Effector memory CD8-positive, alpha-beta T cell (primary cell): Measurements from ENCODE around the gene ZSWIM2.

Source experiments
- ATAC-seq: fragments of 150-1000 bp; cut with Tn5 transposase; replicated peaks from 2 replicates; pipeline ENCODE4 v1.10.0; 2021; ENCODE audit warnings: mild to moderate bottlenecking, moderate library complexity
- DNase-seq, 3 experiments: peaks; one replicate each; pipeline ENCODE4 v3.0.0; 2021
- H3K27ac Mint-ChIP-seq, 2 donors: one replicate each; pipeline ENCODE4 v1.8.0; 2022; ENCODE audit warnings: mild to moderate bottlenecking in 2 of 2, mixed read lengths in 2 of 2, moderate library complexity in 2 of 2
- H3K27me3 Mint-ChIP-seq, 2 donors: one replicate each; pipeline ENCODE4 v1.8.0; 2022; ENCODE audit warnings: mixed read lengths in 2 of 2
- H3K36me3 Mint-ChIP-seq: one replicate; pipeline ENCODE4 v1.8.0; 2022; ENCODE audit warnings: mild to moderate bottlenecking, moderate library complexity, mixed read lengths; ENCODE audit not compliant: insufficient read depth
- H3K4me1 Mint-ChIP-seq, 2 donors: one replicate each; pipeline ENCODE4 v1.8.0; 2022; ENCODE audit warnings: low read depth in 2 of 2, mixed read lengths in 2 of 2
- H3K4me3 Mint-ChIP-seq, 2 donors: one replicate each; pipeline ENCODE4 v1.8.0; 2022; ENCODE audit warnings: mild to moderate bottlenecking in 2 of 2, mixed read lengths in 2 of 2, moderate library complexity in 2 of 2
- H3K9me3 Mint-ChIP-seq, 2 donors: one replicate each; pipeline ENCODE4 v1.8.0; 2022; ENCODE audit warnings: mixed read lengths in 2 of 2

ZSWIM2 gene

DNA sequence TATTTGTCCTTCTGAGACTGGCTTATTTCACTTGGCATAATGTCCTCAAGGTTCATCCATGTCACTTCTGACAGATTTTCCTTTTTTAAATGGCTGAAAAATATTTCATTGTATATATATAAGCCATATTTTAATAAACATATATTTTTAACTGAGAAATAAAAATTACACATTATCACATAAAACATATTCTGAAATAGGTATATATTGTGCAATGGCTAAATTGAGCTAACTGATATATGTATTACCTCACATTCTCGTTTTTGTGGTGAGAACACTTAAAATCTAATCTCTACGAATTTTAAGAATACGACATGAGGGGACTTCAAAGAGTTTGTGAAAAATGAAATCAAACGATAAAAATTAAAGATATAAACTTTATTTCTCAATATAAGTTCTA is 25.7 kb upstream of the ZSWIM2 start:
- no peak for ATAC-seq
- Mint-ChIP-seq H3K27me3 (no peaks in the 10 kb centered on the region), H3K36me3 (peaks cover 3% of the 10 kb centered on the region), H3K27ac (no peak overlapping the region), H3K9me3 (peaks cover 0 to 8% of the 10 kb centered on the region in 2 donors), H3K4me3 (no peak overlapping the region), H3K4me1 (no peaks in the 10 kb centered on the region)
- DNase-seq = no peak

DNA sequence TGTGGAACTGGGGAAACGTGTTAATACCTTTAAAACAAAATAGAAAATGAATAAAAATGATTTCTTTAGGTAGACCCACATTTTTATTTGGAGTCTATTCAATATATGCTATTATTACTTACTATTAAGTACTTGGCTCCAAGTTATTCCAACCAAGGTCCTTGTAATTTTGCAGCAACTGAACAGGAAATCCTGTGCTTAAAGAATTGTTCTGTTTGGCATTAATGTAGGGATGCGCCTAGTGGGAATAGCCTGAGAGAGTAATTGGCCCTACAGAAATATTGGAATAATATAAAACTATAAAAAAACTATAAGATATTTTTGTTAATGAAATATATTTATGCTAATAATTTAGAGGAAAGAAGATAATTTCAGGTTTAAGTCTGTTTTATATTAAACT is 22.9 kb upstream of the ZSWIM2 start:
- H3K27me3 Mint-ChIP-seq = no peaks in the 10 kb centered on the region
- no peak overlapping the region for H3K27ac Mint-ChIP-seq
- no peak overlapping the region for H3K4me3 Mint-ChIP-seq
- H3K4me1 Mint-ChIP-seq = no peaks in the 10 kb centered on the region
- ATAC-seq (no peak), DNase-seq (no peak)
- peaks cover 3% of the 10 kb centered on the region for H3K36me3 Mint-ChIP-seq
- peaks cover 0 to 7% of the 10 kb centered on the region in 2 donors for H3K9me3 Mint-ChIP-seq

DNA sequence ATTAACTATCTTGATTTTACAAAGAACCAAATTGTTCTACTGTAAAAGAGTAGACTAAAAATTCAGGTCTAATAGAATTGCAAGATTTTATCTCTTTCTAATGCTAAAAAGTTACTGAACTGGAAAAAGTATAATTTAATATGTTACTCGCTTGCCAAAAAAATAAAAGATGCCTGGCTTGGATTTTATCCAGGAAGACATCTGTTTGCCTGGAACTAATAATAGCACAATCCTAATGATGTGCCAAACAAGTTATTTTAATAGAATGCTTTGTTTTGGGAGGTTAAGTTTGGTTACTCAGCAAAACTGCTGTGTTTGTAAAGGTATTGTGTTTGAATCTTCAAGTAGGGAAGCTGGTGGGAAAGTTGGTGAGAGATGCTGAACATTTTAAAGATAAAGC is 19.4 kb upstream of the ZSWIM2 start:
- ATAC-seq (no peak), DNase-seq (no peak)
- H3K9me3 Mint-ChIP-seq = no peaks in the 10 kb centered on the region
- no peak overlapping the region for H3K4me3 Mint-ChIP-seq
- H3K4me1 Mint-ChIP-seq = no peaks in the 10 kb centered on the region
- H3K36me3 Mint-ChIP-seq = no peaks in the 10 kb centered on the region
- H3K27ac Mint-ChIP-seq = no peak overlapping the region
- H3K27me3 Mint-ChIP-seq = no peaks in the 10 kb centered on the region

DNA sequence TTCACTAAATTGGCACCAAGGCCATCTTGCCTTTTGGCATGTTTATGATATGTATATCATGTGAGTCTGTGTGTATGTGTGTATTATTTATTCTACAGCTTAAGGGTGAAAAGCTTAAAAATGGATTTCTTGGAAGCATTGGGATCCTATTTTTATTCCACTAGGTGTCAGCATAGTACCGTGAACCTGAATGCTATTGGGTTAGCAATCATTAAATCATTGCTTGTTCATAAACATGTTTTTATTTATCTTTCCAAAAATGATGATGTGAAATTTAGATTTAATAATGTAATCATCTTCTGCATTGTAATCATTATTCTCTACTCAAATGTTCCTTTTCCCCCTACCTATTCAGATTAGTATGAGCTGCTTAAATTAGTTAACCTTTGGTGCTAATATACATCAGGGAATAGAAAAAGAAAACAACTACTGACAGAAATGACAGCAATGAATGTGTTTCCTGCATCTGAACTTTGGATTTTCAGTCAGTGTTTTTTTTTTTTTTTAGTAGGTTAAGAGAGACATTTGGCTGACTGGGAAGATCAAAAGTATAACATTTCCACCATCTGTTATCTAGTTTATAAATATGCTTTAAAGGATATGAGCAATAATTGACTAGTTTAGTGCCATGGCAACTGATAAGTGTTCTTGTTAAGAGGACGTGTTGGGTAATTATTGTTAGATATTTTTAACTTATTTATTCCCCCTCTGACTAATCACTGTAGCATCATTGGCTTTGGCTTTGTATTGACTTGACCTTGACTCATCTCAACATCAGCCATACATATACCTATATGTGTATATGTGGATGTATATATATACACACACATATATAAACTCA is 14.1 kb upstream of the ZSWIM2 start:
- no peak overlapping the region for H3K4me3 Mint-ChIP-seq
- H3K27ac Mint-ChIP-seq = no peak overlapping the region
- H3K36me3 Mint-ChIP-seq = no peaks in the 10 kb centered on the region
- no peaks in the 10 kb centered on the region for H3K9me3 Mint-ChIP-seq
- no peaks in the 10 kb centered on the region for H3K27me3 Mint-ChIP-seq
- DNase-seq (no peak), ATAC-seq (no peak)
- no peaks in the 10 kb centered on the region for H3K4me1 Mint-ChIP-seq

DNA sequence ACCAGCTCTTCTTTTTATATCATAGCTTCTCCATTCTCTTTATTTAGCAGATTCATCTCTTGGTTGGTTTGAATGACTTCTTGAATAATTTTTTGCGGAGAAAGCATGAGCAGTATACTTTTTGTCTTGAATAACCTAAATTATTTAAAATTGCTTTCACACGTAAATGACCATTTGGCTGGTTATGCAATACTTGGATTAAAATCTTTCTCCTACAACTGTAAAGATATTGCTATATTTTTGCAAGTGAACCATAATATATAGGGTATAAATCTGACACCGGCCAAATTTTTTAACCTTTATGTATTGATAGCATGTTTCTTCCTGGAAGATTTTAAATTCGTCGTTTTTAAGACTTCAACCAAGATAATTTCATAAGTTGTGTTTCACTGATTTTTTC is 6.2 kb upstream of the ZSWIM2 start:
- no peak for DNase-seq
- no peak overlapping the region for H3K27ac Mint-ChIP-seq

DNA sequence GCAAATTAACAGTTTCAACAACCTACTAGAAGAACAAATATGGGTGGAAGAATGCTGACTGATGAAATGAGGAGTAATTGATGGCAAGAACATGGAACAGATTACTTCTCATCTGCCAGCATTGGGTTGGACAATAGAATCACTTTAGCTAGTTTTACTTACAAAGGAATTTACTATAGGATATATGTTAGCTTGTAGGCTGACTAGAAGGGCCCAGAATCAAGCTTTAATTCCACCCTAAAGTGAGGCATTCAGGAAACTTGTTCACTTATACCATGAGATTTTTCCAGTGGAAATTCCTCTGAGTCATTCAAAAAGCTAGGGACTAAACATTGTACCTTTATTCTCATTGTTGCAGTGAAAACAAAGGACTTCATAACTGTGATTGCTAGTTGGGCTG is 5.0 kb upstream of the ZSWIM2 start:
- no peaks in the 10 kb centered on the region for H3K36me3 Mint-ChIP-seq
- ATAC-seq (no peak), DNase-seq (no peak)
- H3K4me1 Mint-ChIP-seq = peaks cover 0 to 2% of the 10 kb centered on the region in 2 donors
- H3K27ac Mint-ChIP-seq = no peak overlapping the region
- peaks cover 0 to 11% of the 10 kb centered on the region in 2 donors for H3K27me3 Mint-ChIP-seq
- no peaks in the 10 kb centered on the region for H3K9me3 Mint-ChIP-seq
- no peak overlapping the region for H3K4me3 Mint-ChIP-seq

More for the DNA sequence above, 6.2 kb upstream of the ZSWIM2 start:
- Mint-ChIP-seq H3K4me3 (no peak overlapping the region), H3K36me3 (no peaks in the 10 kb centered on the region), H3K4me1 (no peaks in the 10 kb centered on the region), H3K27me3 (no peaks in the 10 kb centered on the region), H3K9me3 (no peaks in the 10 kb centered on the region)
- ATAC-seq = no peak

DNA sequence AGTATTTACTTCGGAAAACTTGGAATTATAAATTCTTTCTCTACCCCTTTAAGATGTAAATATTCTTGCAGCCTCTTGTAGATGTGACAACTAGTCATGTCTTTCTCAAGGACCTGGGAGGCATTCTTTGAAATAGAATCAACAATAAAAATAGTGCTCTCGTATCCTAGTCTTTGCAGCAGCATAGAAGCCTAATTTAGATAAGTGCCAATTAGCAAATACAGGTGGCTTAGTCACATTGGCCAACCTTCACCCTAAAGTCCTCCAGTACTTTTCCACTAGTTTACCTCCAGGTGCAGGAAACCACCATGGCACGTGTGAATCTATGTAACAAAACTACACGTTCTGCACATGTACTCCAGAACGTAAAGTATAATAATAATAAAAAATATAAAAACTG is 3.5 kb upstream of the ZSWIM2 start:
- peaks cover 0 to 2% of the 10 kb centered on the region in 2 donors for H3K4me1 Mint-ChIP-seq
- ATAC-seq (no peak), DNase-seq (no peak)
- H3K27ac Mint-ChIP-seq = no peak overlapping the region
- peaks cover 0 to 11% of the 10 kb centered on the region in 2 donors for H3K27me3 Mint-ChIP-seq
- no peak overlapping the region for H3K4me3 Mint-ChIP-seq
- no peaks in the 10 kb centered on the region for H3K9me3 Mint-ChIP-seq
- no peaks in the 10 kb centered on the region for H3K36me3 Mint-ChIP-seq

DNA sequence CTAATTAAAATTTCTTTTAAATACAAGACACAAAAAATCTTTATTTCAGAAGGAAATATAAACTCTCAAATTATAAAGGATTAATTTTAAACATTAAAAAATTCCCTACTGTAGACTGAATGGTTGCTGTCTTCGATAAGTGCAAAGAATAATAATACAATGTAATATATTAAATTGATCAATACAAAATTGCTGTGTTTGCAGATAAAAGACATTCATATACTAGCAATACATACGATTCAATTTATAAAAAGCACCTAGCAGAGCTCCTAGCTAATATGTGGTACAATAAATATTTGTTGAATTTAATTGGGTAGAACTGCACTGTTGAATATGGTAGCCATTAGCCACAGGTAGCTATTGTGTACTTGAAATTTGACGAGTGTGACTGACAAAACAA is 6.6 kb downstream of the ZSWIM2 start:
- H3K9me3 Mint-ChIP-seq = no peaks in the 10 kb centered on the region
- no peak overlapping the region for H3K4me3 Mint-ChIP-seq
- H3K36me3 Mint-ChIP-seq = no peaks in the 10 kb centered on the region
- no peaks in the 10 kb centered on the region for H3K4me1 Mint-ChIP-seq
- H3K27ac Mint-ChIP-seq = no peak overlapping the region
- no peaks in the 10 kb centered on the region for H3K27me3 Mint-ChIP-seq
- ATAC-seq (no peak), DNase-seq (no peak)

DNA sequence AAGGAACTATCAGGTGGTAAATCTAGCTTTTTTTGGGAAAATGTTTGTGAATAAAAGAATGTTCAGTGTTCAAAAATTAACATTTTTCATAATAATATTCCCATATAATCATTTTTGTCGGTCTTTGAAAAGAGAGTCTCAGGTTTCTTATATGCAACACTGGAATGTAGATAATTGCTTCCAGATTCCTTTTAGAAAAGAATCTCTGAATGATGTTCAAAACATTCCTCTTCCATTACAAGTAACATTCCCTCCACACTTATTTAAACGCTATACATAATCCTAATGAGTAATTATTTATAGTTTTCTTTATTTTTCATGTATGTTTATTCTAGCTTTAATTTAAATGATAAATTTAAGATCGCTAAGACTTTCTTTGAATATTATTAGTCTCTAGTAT is 7.0 kb downstream of the ZSWIM2 start:
- Mint-ChIP-seq H3K4me1 (no peaks in the 10 kb centered on the region), H3K36me3 (no peaks in the 10 kb centered on the region), H3K9me3 (no peaks in the 10 kb centered on the region), H3K27ac (no peak overlapping the region), H3K4me3 (no peak overlapping the region), H3K27me3 (no peaks in the 10 kb centered on the region)
- DNase-seq (no peak), ATAC-seq (no peak)

DNA sequence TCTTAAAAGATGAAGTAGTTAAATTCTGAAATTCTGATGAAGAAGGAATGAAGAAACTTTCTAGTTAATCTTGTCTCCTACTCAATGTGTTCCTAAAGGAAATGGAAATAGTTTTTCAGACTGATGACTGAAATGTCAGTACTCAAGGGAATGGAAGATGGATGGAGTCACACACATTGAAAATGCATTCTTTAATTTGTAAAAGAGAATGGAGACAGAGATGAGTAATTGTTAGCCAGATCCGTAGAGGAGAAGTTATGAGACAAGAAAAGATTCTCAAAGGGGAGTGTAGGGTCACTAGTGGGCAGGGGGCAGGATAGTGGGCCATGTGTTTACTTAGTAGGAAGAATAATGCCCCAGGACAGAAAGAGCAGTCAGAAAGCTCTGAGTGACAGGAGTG is 13.3 kb downstream of the ZSWIM2 start:
- Mint-ChIP-seq H3K36me3 (peaks cover 4% of the 10 kb centered on the region), H3K4me3 (no peak overlapping the region), H3K9me3 (peaks cover 0 to 5% of the 10 kb centered on the region in 2 donors), H3K27ac (no peak overlapping the region), H3K27me3 (no peaks in the 10 kb centered on the region), H3K4me1 (no peaks in the 10 kb centered on the region)
- ATAC-seq (no peak), DNase-seq (no peak)

DNA sequence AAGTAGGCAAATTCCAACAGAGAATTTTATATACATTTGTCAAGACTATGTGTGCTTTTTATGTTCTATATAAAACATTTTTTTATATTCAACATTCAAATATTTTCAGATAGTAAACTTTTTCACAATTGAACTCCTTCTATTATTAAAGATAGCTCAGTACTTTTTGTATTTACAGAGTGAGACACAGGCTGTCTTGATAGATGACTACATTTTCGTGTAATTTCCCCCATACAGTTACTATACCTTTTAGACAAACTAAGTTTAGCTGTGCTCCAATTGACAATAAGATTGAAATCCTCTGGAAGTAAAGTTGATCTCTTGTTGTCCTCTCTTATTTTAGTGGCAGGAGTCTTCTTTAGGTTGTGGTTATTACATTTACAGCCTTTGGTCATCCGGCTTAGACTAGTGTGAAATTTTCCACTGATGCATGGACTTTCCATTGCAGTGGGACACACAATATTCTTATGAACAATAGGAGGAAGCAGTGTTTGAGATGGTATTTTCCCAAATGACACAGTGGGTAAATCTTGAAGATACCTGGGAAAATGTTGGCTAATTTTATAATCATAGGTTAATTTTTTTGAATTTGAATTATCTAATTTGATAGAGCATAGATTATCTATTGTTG is 21.0 kb downstream of the ZSWIM2 start:
- no peak for ATAC-seq

DNA sequence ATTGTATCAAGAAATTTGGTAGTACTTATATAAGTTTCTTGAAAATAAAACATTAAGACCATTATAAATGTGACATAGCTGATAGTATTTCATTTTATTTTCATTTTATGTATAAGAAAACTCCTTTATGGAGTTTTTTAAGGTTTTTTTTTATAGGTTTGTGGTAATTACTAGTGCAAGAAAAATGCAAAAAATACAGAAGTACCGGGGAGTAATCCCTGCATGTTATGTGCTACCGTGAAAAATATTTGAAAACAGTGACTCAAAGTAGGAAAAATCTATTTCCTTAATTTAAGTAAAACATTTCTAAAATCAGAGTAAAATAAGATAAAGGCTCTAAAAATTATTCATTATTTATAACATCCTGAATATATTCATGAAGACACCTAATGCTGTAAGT is 21.6 kb downstream of the ZSWIM2 start:
- peaks cover 4% of the 10 kb centered on the region for H3K36me3 Mint-ChIP-seq
- H3K27ac Mint-ChIP-seq = no peak overlapping the region
- no peak for DNase-seq
- no peaks in the 10 kb centered on the region for H3K4me1 Mint-ChIP-seq
- H3K4me3 Mint-ChIP-seq = no peak overlapping the region
- peaks cover 0 to 3% of the 10 kb centered on the region in 2 donors for H3K9me3 Mint-ChIP-seq
- H3K27me3 Mint-ChIP-seq = no peaks in the 10 kb centered on the region
- no peak for ATAC-seq

More for the DNA sequence above, 21.0 kb downstream of the ZSWIM2 start:
- Mint-ChIP-seq H3K36me3 (peaks cover 4% of the 10 kb centered on the region), H3K27ac (no peak overlapping the region), H3K4me3 (no peak overlapping the region), H3K27me3 (no peaks in the 10 kb centered on the region), H3K9me3 (peaks cover 0 to 3% of the 10 kb centered on the region in 2 donors), H3K4me1 (no peaks in the 10 kb centered on the region)
- no peak for DNase-seq

DNA sequence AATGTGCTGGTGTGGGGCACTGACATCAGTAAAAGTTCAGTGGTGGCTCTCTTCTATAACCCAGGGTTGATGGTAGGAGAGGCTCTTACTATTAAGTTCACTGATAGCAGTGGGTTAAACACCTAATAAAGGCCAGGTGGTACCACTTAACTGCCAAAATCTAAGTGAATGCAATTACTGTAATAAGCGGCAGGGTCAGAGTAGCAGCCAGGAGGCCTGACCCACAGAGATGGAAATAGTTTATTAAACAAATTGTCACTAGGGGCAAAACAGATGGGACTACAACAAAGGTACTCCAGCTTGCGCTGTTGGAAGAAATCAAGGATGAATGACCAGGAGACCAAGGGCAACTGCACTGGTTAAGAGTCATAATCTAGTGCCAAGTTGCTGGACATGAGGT is 26.6 kb downstream of the ZSWIM2 start:
- H3K4me1 Mint-ChIP-seq = no peaks in the 10 kb centered on the region
- no peak overlapping the region for H3K4me3 Mint-ChIP-seq
- H3K36me3 Mint-ChIP-seq = no peaks in the 10 kb centered on the region
- H3K27me3 Mint-ChIP-seq = no peaks in the 10 kb centered on the region
- DNase-seq (no peak), ATAC-seq (no peak)
- peaks cover 0 to 5% of the 10 kb centered on the region in 2 donors for H3K9me3 Mint-ChIP-seq
- H3K27ac Mint-ChIP-seq = no peak overlapping the region

DNA sequence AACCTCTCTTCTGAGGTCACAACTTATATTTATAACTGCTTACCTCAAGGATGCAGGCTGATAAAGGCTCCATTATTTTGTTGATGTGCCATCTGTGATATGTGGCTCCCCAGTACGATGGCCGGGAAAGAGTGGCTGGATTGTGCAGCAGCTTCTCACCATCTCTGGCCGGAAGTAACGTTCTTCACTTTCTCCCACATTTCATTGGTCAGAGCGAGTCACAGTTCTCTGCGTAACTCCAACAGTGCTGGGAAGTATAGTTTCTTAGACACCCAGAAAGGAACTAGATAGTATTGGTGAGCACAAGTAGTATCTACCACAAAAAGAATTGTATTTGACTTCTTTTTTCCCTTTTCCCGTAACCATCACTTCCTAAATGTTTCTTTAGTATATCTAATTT is 28.7 kb downstream of the ZSWIM2 start:
- Mint-ChIP-seq H3K4me3 (no peak overlapping the region), H3K9me3 (peaks cover 0 to 2% of the 10 kb centered on the region in 2 donors), H3K36me3 (no peaks in the 10 kb centered on the region), H3K4me1 (no peaks in the 10 kb centered on the region), H3K27ac (no peak overlapping the region), H3K27me3 (no peaks in the 10 kb centered on the region)
- DNase-seq = no peak
- ATAC-seq = no peak
